Upper lobe of right lung (tissue), 1 donor: ENCODE data around the gene UBIAD1. TPM values are rescaled to one million over a fixed set of nuclear protein-coding genes. Genes with fewer than 3 reads are reported as not detected.
"Not testable (repeated sequence)": the region's sequence is repeated elsewhere in the genome, so short reads cannot be mapped to it uniquely, and the experiment has no call there.

Experiments used
- ATAC-seq: fragments of 200-7000 bp; cut with Tn5 transposase; one replicate; pipeline ENCODE4 v1.9.1; 2020; ENCODE audit warnings: mild to moderate bottlenecking, moderate library complexity
- DNase-seq: peaks from one replicate; pipeline ENCODE4 v3.0.0-alpha.2; 2020
- H3K27ac ChIP-seq: fragments of 200-600 bp; one replicate; pipeline ENCODE4 v1.8.0; 2022
- H3K27me3 ChIP-seq: fragments of 200-600 bp; one replicate; pipeline ENCODE4 v1.8.0; 2022; ENCODE audit warnings: mild to moderate bottlenecking
- H3K36me3 ChIP-seq: fragments of 200-600 bp; one replicate; pipeline ENCODE4 v1.8.0; 2022
- H3K4me1 ChIP-seq: fragments of 200-600 bp; one replicate; pipeline ENCODE4 v1.8.0; 2022
- H3K4me3 ChIP-seq: fragments of 200-600 bp; one replicate; pipeline ENCODE4 v1.8.0; 2022; ENCODE audit warnings: mild to moderate bottlenecking
- H3K9me3 ChIP-seq: fragments of 200-600 bp; one replicate; pipeline ENCODE4 v1.8.0; 2022
- intact Hi-C: fragments of 100-400 bp; cut with DNase I; formaldehyde crosslinking; loops from one replicate; pipeline ENCODE4 v1.11.0; 2022
- total RNA-seq: library from RNA; stranded (reverse); fragmentation: NEBNext Ultra II Directional; extraction: Animal tissue kit (Norgen Biotek cat#: 25700); gene quantifications from one replicate; pipeline ENCODE4 v1.2.1, GENCODE V29; 2021
- TF ChIP-seq, protein P1 (sequence below): fragments of 200-600 bp; IDR thresholded peaks from one replicate; pipeline ENCODE4 v1.8.0; 2022; ENCODE audit warnings: antibody characterized with exemption
- donor health status: DM: no; HTN: yes; CAD: no; lungs with severe emphysema.

Gene UBIAD1
- total RNA-seq, 1 donor from 2014 or later = 15.3 TPM

DNA sequence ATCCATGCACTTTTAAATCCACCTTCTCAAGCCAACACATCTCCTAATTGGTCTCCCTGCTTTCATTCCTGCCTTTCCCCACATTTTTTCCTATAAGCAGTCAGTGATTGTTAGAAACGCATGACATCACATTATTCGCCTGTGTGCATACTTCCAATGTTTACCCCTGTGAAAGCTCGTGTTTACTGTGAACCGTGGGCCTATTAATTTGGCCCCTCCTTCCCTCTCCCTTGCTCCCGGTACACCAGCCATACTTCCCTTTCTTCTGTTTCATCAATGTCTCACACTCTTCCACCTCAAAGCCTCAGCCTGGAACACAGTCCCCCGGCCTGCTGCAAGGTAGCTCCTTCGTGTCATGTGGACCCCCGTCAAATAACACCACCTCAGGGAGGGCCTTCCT is 19.8 kb upstream of the UBIAD1 start:
- Histone ChIP-seq H3K4me1 (no peaks in the 10 kb centered on the region), H3K27me3 (no peaks in the 10 kb centered on the region), H3K36me3 (peaks cover 74% of the 10 kb centered on the region), H3K9me3 (no peaks in the 10 kb centered on the region), H3K4me3 (no peak overlapping the region), H3K27ac (no peak overlapping the region)
- intact Hi-C loops = no loop called here
- DNase-seq = no peak
- ATAC-seq = no peak
- TF ChIP-seq, protein P1, sequence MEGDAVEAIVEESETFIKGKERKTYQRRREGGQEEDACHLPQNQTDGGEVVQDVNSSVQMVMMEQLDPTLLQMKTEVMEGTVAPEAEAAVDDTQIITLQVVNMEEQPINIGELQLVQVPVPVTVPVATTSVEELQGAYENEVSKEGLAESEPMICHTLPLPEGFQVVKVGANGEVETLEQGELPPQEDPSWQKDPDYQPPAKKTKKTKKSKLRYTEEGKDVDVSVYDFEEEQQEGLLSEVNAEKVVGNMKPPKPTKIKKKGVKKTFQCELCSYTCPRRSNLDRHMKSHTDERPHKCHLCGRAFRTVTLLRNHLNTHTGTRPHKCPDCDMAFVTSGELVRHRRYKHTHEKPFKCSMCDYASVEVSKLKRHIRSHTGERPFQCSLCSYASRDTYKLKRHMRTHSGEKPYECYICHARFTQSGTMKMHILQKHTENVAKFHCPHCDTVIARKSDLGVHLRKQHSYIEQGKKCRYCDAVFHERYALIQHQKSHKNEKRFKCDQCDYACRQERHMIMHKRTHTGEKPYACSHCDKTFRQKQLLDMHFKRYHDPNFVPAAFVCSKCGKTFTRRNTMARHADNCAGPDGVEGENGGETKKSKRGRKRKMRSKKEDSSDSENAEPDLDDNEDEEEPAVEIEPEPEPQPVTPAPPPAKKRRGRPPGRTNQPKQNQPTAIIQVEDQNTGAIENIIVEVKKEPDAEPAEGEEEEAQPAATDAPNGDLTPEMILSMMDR = no peak

GRCh38 chr1:11256299-11256698 is 16.7 kb upstream of the UBIAD1 start:
- Histone ChIP-seq H3K4me3 (no peak overlapping the region), H3K27ac (no peak overlapping the region), H3K9me3 (no peaks in the 10 kb centered on the region), H3K4me1 (peaks cover 6% of the 10 kb centered on the region), H3K27me3 (no peaks in the 10 kb centered on the region), H3K36me3 (peaks cover 83% of the 10 kb centered on the region)
- DNase-seq = no peak
- no peak for ATAC-seq
- TF ChIP-seq, protein P1 = no peak
- intact Hi-C loops = no loop called here

DNA sequence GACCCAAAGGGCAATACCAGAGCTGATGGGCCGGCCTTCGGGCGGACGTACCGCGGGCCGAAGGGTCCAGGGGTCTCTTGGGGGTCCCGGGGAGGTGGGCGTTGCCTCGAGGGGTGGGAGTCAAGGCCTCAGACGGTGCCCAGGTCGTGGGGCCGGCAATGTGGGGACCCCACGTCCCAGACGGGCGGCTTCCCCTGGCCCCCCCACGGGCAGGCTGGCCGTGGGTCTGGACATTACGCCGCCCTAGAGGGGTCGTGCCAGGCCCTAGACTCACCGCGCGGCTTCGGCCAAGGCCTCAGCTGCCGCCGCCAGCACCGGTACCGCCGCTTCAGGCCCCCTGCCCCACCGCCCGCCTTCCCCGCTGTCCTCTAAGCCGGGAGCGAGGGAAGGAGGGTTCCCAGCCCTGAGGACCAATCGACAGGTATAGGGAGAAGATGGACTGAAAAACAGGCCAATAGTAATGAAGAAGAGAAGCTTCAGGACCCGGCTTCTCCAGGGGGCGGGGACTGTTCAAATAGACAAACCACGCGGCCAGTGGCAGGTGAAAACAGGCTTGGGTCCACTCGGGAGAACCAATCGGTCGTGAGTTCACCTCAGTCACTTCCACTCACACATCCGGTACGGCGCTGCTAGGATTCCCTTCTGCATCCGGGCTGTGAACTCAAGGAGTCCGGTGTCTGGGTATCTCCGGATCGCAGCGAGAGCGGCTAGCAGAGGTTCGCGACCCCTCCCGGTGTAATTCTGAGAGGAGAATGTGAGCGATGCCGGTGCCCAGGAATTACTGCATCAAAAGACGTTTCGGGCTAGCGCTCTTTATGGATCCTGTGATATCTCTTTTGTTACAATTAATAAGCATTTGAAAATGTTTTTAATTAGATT is 10.6 kb upstream of the UBIAD1 start, which contains the start of gene MTOR:
Gene MTOR, minus strand, starts transcription at position 381 of the 879 bp plus-strand sequence. CDS start 3,142 bp downstream, outside the sequence.
- Histone ChIP-seq H3K36me3 (peaks cover 23% of the 10 kb centered on the region), H3K27ac (peak within 1 kb of the TSS; percentile 81), H3K9me3 (no peaks in the 10 kb centered on the region), H3K4me1 (peaks cover 15% of the 10 kb centered on the region), H3K27me3 (no peaks in the 10 kb centered on the region), H3K4me3 (peak within 1 kb of the TSS; percentile 97)
- peak; percentile 100 for ATAC-seq
- TF ChIP-seq, protein P1 = no peak
- DNase-seq = peak; percentile 98
- intact Hi-C loops = no loop called here

DNA sequence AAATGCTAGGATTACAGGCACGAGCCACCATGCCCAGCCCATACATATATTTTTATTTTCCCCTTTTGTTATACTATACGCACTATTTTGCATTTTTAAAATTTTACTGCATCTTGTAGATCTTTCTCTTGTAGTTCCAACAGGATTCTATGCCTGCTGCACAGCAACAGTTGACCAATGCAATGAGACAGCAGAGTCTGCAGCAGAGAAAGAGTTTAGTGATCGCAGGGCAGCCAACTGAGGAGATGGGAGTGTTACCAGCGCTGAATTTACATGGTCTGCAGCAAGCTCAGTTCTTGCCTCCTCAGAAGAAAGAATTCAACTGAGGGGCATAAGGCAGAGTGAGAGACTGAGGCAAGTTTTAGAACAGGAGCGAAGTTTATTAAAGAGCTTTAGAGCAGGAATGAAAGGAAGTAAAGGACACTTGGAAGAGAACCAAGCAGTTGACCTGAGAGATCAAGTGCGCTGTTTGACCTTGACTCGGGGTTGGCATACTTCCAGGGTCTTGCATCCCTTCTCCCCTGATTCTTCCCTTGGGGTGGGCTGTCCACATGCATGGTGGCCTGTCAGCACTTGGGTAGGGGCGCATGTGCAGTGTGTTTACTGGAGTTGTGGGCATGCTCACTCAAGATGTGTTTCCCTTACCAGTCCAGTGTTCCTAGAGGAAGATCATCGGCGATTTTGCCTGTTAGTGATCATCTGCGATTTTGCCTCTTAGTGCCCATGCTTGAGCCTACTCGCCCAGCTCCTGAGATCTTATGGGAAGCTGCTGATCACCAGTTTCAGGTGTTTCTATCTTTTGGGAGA is 6.5 kb upstream of the UBIAD1 start:
- TF ChIP-seq, protein P1 = no peak
- intact Hi-C loops = no loop called here

GRCh38 chr1:11267350-11268337 is 5.4 kb upstream of the UBIAD1 start:
- H3K4me3 ChIP-seq, H3K36me3 ChIP-seq, ATAC-seq, intact Hi-C loops, H3K4me1 ChIP-seq, H3K9me3 ChIP-seq, DNase-seq, H3K27ac ChIP-seq, H3K27me3 ChIP-seq: not testable (repeated sequence)

More for the DNA sequence above, 6.5 kb upstream of the UBIAD1 start:
- H3K4me3 ChIP-seq = no peak overlapping the region
- DNase-seq (no peak), ATAC-seq (no peak)
- H3K27me3 ChIP-seq = no peaks in the 10 kb centered on the region
- peaks cover 7% of the 10 kb centered on the region for H3K4me1 ChIP-seq
- no peaks in the 10 kb centered on the region for H3K36me3 ChIP-seq
- H3K27ac ChIP-seq = no peak overlapping the region
- H3K9me3 ChIP-seq = no peaks in the 10 kb centered on the region
